ENCODE results near the gene JCHAIN.
"Not testable (repeated sequence)": the region's sequence is repeated elsewhere in the genome, so short reads cannot be mapped to it uniquely, and the experiment has no call there.

GRCh38 chr4:70694633-70695032 is 28.3 kb upstream of the JCHAIN start:
- TF ChIP-seq EZH2 (IDR thresholded peaks at IDR 0.05; ENCODE audit: low read length, missing control alignments); CTCF (conservative IDR thresholded peaks at IDR 0.05 in 1 of 2, IDR thresholded peaks at IDR 0.05 in 1 of 2; ENCODE audit: low read depth in 1 of 2, low read length in 2 of 2): not testable (repeated sequence)

Data from fibroblast of lung (primary cell).